Daoy (cell line): ENCODE data around the gene EXOC4. TPM values are rescaled to one million over a fixed set of nuclear protein-coding genes. Genes with fewer than 3 reads are reported as not detected.

Experiments
- total RNA-seq: library from RNA; depleted of rRNA; stranded (reverse); fragments of >200 nt; shearing (Covaris generic); gene quantifications from 2 replicates; pipeline ENCODE4 v1.2.3, GENCODE V29; 2014; rRNA removed

EXOC4 gene
- total RNA-seq, 1 experiment from 2014 or later: 36.9 TPM

Other genes starting within 250 kb of the EXOC4 start
- 280 and 341 TPM in 2 replicates for gene CHCHD3, start 171.0 kb upstream of the EXOC4 start, total RNA-seq